GM12873 (cell line): Measurements from ENCODE around the gene ARHGEF7.

Experiments
- CTCF ChIP-seq: IDR thresholded peaks from 2 replicates; pipeline ENCODE4 v1.5.1; 2012; ENCODE audit warnings: low read depth, mild to moderate bottlenecking, moderate library complexity, low read length, control low read depth; ENCODE audit not compliant: insufficient read depth; ENCODE audit errors: missing control alignments

The ARHGEF7 gene

DNA sequence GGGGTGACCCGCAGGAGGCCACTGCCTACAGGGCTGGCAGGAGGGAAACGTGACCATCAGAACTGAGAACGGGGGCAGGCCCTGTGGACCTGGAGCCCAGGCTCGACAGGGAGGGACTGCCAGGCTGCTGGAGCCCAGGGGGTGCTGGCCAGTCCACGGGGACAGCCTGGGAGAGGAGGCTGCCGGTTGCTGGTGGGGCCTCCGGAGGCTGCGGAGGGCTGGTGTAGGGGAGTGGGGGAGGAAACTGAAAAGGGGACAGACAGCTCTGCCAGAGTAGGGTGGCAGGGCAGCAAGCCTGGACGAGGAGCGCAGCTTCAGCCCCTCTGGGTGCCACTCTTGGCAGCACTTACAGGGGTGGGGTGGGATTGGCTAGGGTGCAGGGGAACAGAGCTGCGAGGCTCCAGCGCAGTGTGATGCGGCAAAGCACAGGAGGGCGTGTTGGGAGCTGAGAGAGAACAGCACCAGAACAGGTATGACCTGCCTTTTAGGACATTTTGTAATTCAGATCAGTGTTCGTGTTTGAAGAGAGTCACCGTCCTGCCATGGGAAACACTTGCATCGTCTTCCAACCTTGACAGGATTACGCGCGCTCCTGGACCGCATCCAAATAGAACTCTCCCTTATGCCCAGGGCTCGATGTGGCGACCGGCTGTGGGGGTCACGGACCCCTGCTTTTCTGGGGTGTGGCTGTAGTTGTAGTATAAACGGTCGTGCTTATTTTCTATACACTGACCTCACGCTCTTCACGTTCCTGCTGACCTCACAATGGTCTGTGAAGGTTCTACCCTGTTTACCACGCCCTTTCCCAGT, 19.9 kb upstream of the ARHGEF7 start:
- TF ChIP-seq CTCF = no peak

- no peak for TF ChIP-seq CTCF
Observed at GRCh38 chr13:111095911-111096501, 19.1 kb upstream of the ARHGEF7 start.

DNA sequence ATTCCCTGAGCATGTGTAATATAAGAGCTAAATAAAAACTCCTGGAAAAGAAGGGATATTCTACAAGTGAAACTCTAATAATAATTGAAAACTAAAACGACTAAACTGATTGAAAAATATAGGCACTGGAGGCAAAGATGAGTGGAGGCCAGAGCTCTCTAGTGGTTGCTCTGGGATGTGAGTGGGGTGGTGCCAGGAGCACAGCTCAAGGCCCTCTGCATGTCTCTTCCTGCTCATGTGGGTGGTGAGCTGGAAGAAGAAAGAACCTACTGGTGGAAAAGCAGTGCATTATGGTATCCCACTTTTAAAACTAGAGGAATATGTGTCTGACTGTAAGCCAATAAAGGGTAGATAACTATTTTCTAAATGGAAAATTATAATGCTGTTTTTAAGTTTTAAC, 15.8 kb upstream of the ARHGEF7 start:
- no peak for TF ChIP-seq CTCF

GRCh38 chr13:111110054-111110453, 5.1 kb upstream of the ARHGEF7 start:
- TF ChIP-seq CTCF = no peak

GRCh38 chr13:111111376-111111937, 3.7 kb upstream of the ARHGEF7 start:
- TF ChIP-seq CTCF = no peak

GRCh38 chr13:111112196-111112595, 2.9 kb upstream of the ARHGEF7 start:
- TF ChIP-seq CTCF = no peak

- no peak for TF ChIP-seq CTCF
Observed at GRCh38 chr13:111114362-111115060, 599 bp upstream of the ARHGEF7 start.
